Stomach (tissue), 9 donors: Measurements from ENCODE around the gene FRMD5. TPM values are rescaled to one million over a fixed set of nuclear protein-coding genes. Genes with fewer than 3 reads are reported as not detected.

Experiments
- DNase-seq, 2 donors: peaks; one replicate each; pipeline versions ENCODE4 v3.0.0 to v3.0.0-alpha.2; 2013 to 2019
- H3K27ac ChIP-seq, 5 donors: fragments of 200-600 bp in 4 of 5; sonication (generic) in 4 of 5; one replicate each; pipeline ENCODE4 v1.5.1; 2013 to 2019; ENCODE audit warnings: mild to moderate bottlenecking in 1 of 5, moderate library complexity in 1 of 5
- H3K27me3 ChIP-seq, 3 donors: fragments of 200-600 bp; sonication (generic); one replicate each; pipeline ENCODE4 v1.5.1; 2017 to 2019; ENCODE audit warnings: mixed run types in 1 of 3
- H3K36me3 ChIP-seq, 4 donors: fragments of 200-600 bp; sonication (generic); 1 replicate in 3 of 4; 2 replicates in 1 of 4; pipeline ENCODE4 v1.5.1; 2016 to 2019
- H3K4me1 ChIP-seq, 4 donors: fragments of 200-600 bp; sonication (generic); one replicate each; pipeline ENCODE4 v1.5.1; 2016 to 2019
- H3K4me3 ChIP-seq, 4 donors: fragments of 200-600 bp; sonication (generic) in 3 of 4; one replicate each; pipeline ENCODE4 v1.5.1; 2016 to 2019; ENCODE audit warnings: mild to moderate bottlenecking in 1 of 4
- H3K9me3 ChIP-seq, 4 donors: fragments of 200-600 bp; sonication (generic); one replicate each; pipeline ENCODE4 v1.5.1; 2016 to 2019
- EP300 ChIP-seq: sonication (generic); formaldehyde crosslinking; IDR thresholded peaks from one replicate; pipeline ENCODE4 v1.6.1; 2017; ENCODE audit warnings: antibody characterized with exemption
- POLR2A ChIP-seq, 4 donors: fragments of 450-650 bp; IDR thresholded peaks; one replicate each; pipeline ENCODE4 v1.6.1; 2016; ENCODE audit warnings: antibody characterized with exemption in 4 of 4, control low read depth in 2 of 4, mild to moderate bottlenecking in 1 of 4, moderate library complexity in 1 of 4
- POLR2AphosphoS5 ChIP-seq, 3 donors: sonication (generic); formaldehyde crosslinking; IDR thresholded peaks; one replicate each; pipeline ENCODE4 v1.6.1; 2016; ENCODE audit warnings: antibody characterized with exemption in 3 of 3
- WGBS, 5 donors: extraction: QIAGEN DNeasy Blood & Tissue Kit in 3 of 5; methylation state at CpG; one replicate each; pipeline versions ENCODE4 v1.1.5 to v1.1.7; 2013 to 2018; 5-methylcytosine and 5-hydroxymethylcytosine counted together
- intact Hi-C: fragments of 100-400 bp; cut with DNase I; formaldehyde crosslinking; loops from one replicate; pipeline ENCODE4 v1.15.1; 2023; ENCODE audit warnings: low total_unique reads
- polyA plus RNA-seq, 3 donors: library from polyadenylated mRNA; stranded (reverse); fragments of 200-250 nt; gene quantifications; one replicate each; pipeline ENCODE4 v1.2.3, GENCODE V29; 2013
- total RNA-seq, 5 donors: library from RNA; depleted of rRNA; stranded (reverse); fragments of >200 nt; gene quantifications; one replicate each; pipeline versions ENCODE4 v1.1.0 to v1.2.3, GENCODE V29; 2014 to 2016
- TF ChIP-seq, protein P1 (sequence below), 7 experiments: fragments of 450-650 bp in 4 of 7; fragments of 200-600 bp in 3 of 7; sonication (generic) in 3 of 7; IDR thresholded peaks; one replicate each; pipeline ENCODE4 v1.5.1; 2016 to 2019; ENCODE audit warnings: antibody characterized with exemption in 7 of 7, control low read depth in 2 of 7, mild to moderate bottlenecking in 1 of 7
- donor health status: healthy with polysubstance abuse.
- donor health status: Bipolar disorder and iron deficiency.
- donor health status: healthy.

The FRMD5 gene
- total and polyA plus RNA-seq, 8 donors: 0.40 to 13.0 (median 2.5) TPM

DNA sequence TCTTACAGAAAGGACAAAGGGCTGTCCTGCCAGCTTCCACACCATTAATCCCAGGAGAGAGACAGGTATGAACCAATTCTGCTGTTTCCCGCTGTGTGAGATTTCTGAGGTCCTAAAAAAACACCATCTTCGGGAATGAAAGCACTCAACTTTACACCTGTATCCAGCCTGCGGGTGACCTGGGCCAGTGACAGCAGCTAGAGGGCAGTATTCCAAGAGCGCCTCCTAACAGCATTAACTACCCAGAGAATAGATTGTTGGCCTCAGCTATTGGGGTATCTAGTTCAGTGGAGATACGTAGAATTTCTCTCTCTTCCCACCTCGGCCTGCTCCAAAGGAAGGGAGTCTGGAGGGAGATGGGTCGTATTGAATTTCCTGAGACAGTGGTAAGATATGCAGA is 313.1 kb downstream of the FRMD5 start:
- intact Hi-C loops: no loop called here
- DNase-seq: no peak
- 85 to 91% (median 89%) methylated on average over 7 of the region's 7 CpGs for WGBS, 5 donors
- no peak for TF ChIP-seq POLR2A (IDR thresholded peaks at IDR 0.05)
- TF ChIP-seq EP300: no peak
- TF ChIP-seq, protein P1, sequence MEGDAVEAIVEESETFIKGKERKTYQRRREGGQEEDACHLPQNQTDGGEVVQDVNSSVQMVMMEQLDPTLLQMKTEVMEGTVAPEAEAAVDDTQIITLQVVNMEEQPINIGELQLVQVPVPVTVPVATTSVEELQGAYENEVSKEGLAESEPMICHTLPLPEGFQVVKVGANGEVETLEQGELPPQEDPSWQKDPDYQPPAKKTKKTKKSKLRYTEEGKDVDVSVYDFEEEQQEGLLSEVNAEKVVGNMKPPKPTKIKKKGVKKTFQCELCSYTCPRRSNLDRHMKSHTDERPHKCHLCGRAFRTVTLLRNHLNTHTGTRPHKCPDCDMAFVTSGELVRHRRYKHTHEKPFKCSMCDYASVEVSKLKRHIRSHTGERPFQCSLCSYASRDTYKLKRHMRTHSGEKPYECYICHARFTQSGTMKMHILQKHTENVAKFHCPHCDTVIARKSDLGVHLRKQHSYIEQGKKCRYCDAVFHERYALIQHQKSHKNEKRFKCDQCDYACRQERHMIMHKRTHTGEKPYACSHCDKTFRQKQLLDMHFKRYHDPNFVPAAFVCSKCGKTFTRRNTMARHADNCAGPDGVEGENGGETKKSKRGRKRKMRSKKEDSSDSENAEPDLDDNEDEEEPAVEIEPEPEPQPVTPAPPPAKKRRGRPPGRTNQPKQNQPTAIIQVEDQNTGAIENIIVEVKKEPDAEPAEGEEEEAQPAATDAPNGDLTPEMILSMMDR (IDR thresholded peaks at IDR 0.05): no peak
- TF ChIP-seq POLR2AphosphoS5 (IDR thresholded peaks at IDR 0.05): no peak
- Histone ChIP-seq H3K9me3 (no peaks in the 10 kb centered on the region), H3K27ac (no peak overlapping the region), H3K27me3 (no peaks in the 10 kb centered on the region), H3K4me3 (no peak overlapping the region), H3K4me1 (peaks cover 0 to 5% (median 0%) of the 10 kb centered on the region in 4 donors), H3K36me3 (peaks cover 0 to 12% (median 0%) of the 10 kb centered on the region in 4 donors)

DNA sequence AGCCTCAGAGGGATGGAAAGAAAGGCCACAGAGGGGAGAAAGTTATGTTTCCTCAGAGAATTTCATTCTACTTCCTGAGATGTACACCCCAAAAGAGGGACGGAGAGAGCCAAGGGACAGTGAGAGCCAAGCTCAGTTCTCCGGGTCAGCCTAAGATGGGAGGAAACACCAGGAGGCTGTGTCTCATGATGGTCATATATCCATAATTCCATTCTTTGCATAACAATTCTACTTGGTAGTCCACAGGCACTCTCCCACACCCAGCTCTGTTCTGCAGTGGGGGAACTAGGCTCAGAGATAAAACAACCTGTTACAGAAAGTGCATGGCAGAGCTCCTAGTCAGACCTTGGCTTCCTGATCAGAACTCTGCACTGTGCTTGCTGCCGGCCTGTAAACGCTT is 313.8 kb downstream of the FRMD5 start:
- Histone ChIP-seq H3K27me3 (no peaks in the 10 kb centered on the region), H3K4me3 (no peak overlapping the region), H3K27ac (no peak overlapping the region), H3K9me3 (no peaks in the 10 kb centered on the region), H3K36me3 (peaks cover 0 to 14% (median 0%) of the 10 kb centered on the region in 4 donors), H3K4me1 (peaks cover 0 to 5% (median 0%) of the 10 kb centered on the region in 4 donors)
- 92 to 97% (median 94%) methylated on average over 4 of the region's 4 CpGs for WGBS, 5 donors
- intact Hi-C loops: no loop called here
- DNase-seq: no peak
- TF ChIP-seq, protein P1 (IDR thresholded peaks at IDR 0.05): no peak
- TF ChIP-seq POLR2AphosphoS5 (IDR thresholded peaks at IDR 0.05) (no peak), POLR2A (IDR thresholded peaks at IDR 0.05) (no peak), EP300 (no peak)

DNA sequence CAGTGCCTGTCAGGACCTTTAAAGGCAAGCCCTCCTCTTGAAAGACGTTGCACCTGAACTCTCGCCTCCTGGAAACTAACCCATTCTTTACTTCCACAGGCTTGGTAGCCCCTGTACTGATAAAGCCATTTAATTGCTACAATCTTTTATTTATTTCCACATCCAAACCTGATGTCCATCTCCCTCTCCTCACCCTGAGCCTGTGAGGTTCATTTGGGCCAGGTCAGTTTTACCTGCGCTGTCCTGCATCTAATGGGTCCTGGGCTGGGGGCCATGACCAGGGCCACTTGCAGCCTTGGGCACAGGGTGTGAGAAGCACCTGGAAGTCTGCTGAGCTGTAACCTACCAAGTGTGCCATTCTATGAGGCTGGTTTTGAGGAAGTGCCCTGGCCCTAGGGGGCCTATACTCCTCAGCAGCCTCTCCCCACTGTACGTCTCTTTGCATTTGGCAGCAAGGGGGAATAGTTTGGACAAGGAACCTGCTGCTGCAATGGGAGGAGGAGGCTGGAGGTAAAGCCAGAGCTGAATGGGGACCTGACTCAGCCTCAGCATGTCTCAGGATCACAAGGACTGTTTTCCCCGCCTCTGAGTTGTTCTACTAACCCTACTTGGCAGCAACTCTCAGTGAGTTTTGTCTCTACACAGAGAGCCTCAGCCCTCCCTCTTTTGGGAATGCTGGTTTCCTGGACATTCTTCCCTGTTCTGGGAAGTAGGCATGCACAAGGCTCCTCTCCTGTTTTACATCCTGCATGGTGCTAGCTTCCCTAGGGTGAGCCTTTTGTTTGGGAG is 314.5 kb downstream of the FRMD5 start:
- peaks cover 0 to 14% (median 0%) of the 10 kb centered on the region in 4 donors for H3K36me3 ChIP-seq
- WGBS, 5 donors: 81 to 98% (median 92%) methylated on average over 5 of the region's 5 CpGs
- intact Hi-C loops: no loop called here
- peaks cover 0 to 5% (median 0%) of the 10 kb centered on the region in 4 donors for H3K4me1 ChIP-seq
- no peak overlapping the region for H3K27ac ChIP-seq
- TF ChIP-seq, protein P1 (IDR thresholded peaks at IDR 0.05): no peak
- TF ChIP-seq EP300: no peak
- no peak for TF ChIP-seq POLR2A (IDR thresholded peaks at IDR 0.05)
- TF ChIP-seq POLR2AphosphoS5 (IDR thresholded peaks at IDR 0.05): no peak
- H3K27me3 ChIP-seq: no peaks in the 10 kb centered on the region
- no peaks in the 10 kb centered on the region for H3K9me3 ChIP-seq
- no peak overlapping the region for H3K4me3 ChIP-seq
- no peak for DNase-seq

DNA sequence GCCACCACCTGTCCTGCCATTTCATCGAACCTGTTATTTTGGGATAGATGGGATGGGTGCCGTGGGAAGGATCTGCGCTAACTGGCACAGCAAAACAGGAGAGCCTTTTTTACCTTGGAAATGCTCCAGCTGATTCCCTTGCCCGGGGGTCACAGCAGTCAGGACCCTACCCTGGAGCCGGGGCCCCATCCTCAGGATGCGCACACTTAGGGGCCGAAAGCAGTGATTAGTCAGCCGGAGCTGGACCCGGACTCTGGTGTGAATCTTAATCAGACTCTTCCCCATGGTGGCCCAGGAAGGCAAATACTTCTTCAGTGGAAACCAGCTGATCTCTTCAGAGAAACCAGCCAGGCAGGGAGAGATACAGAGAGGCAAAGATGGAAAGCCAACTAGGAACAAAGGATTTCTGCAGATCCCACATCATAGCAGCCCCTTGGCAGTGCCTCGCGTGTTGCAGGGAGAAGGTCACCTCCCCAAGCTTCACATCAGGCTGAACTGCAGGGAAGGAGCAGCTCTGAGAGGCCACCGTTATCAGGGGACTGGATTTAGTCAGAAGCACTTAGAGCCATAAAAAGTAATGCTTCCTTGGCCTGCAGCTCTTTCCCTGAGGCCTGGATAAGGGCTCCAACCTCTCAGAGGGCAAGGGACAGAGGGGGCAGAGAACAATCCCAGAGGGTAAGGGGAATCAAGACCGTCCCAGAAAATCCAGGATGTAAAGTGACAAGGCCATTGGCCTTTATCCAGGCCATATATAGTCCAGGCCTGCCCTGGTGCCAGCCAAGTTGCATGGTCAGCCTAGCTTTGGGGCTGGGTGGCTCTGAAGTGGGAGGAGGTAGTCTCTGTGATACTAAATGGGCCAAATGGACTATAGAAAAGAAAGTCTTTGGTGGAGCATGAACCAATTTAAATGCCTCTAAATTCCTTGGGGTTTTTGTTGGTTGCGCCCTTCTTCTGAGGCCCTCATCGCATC is 315.4 kb downstream of the FRMD5 start:
- DNase-seq: no peak
- intact Hi-C loops: no loop called here
- Histone ChIP-seq H3K36me3 (peaks cover 0 to 14% (median 0%) of the 10 kb centered on the region in 4 donors), H3K9me3 (no peaks in the 10 kb centered on the region), H3K4me1 (peaks cover 0 to 5% (median 0%) of the 10 kb centered on the region in 4 donors), H3K27me3 (no peaks in the 10 kb centered on the region), H3K4me3 (no peak overlapping the region), H3K27ac (no peak overlapping the region)
- no peak for TF ChIP-seq POLR2AphosphoS5 (IDR thresholded peaks at IDR 0.05)
- TF ChIP-seq EP300: no peak
- TF ChIP-seq, protein P1 (IDR thresholded peaks at IDR 0.05): no peak
- no peak for TF ChIP-seq POLR2A (IDR thresholded peaks at IDR 0.05)
- WGBS, 5 donors: 86 to 97% (median 95%) methylated on average over 12 to 15 of the region's 15 CpGs
